ENCODE measurements around the gene KCNC1. TPM values are rescaled to one million over a fixed set of nuclear protein-coding genes. Genes with fewer than 3 reads are reported as not detected.

KCNC1 gene
- not detected for total RNA-seq

DNA sequence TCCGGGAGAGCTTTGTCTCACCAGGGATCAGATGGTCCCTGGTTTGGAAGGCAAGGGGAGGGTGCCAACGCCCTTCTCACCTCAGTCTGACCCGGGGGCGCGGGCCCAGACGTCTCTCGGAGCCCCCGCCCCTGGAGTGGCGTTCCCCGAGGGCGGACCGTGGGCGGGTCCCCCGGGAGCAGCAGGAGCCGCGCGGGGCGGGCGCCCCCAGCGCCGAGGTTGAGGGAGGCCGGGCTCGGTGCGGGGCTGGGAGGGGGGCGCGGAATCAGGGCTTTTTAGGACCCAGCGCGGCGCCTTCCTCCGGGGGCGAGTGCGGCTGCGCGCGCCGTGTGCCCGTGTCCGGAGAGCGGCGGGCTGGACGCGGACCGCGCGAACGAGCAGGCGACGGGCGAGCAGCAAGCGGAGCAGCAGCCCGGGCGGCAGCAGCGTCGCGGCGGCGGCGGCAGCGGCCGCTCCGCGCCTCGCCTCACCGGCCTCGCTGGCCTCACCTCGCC lies at the start of gene KCNC1:
Gene KCNC1 (plus strand): TSS at position 364 of the 494 bp plus-strand sequence. CDS start 1,222 bp downstream, outside the sequence.
- no peak for DNase-seq (ENCODE audit: low spot score in 2 of 2)
- no peak within 1 kb of the TSS for H3K27ac ChIP-seq
- peaks cover 4 to 9% of the 10 kb centered on the region in 2 donors for H3K4me1 ChIP-seq
- TF ChIP-seq, protein P1, sequence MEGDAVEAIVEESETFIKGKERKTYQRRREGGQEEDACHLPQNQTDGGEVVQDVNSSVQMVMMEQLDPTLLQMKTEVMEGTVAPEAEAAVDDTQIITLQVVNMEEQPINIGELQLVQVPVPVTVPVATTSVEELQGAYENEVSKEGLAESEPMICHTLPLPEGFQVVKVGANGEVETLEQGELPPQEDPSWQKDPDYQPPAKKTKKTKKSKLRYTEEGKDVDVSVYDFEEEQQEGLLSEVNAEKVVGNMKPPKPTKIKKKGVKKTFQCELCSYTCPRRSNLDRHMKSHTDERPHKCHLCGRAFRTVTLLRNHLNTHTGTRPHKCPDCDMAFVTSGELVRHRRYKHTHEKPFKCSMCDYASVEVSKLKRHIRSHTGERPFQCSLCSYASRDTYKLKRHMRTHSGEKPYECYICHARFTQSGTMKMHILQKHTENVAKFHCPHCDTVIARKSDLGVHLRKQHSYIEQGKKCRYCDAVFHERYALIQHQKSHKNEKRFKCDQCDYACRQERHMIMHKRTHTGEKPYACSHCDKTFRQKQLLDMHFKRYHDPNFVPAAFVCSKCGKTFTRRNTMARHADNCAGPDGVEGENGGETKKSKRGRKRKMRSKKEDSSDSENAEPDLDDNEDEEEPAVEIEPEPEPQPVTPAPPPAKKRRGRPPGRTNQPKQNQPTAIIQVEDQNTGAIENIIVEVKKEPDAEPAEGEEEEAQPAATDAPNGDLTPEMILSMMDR (IDR thresholded peaks at IDR 0.05): no peak
- H3K4me3 ChIP-seq: peak within 1 kb of the TSS; percentile 52 to 63
- H3K36me3 ChIP-seq: no peaks in the 10 kb centered on the region
- H3K27me3 ChIP-seq: peaks cover 34% of the 10 kb centered on the region
- no peaks in the 10 kb centered on the region for H3K9me3 ChIP-seq
- intact Hi-C loops (cut with DNase I): loop anchor here (10.0 kb wide), 1 partner anchor 380 kb away; no protein-coding TSS in a partner anchor

DNA sequence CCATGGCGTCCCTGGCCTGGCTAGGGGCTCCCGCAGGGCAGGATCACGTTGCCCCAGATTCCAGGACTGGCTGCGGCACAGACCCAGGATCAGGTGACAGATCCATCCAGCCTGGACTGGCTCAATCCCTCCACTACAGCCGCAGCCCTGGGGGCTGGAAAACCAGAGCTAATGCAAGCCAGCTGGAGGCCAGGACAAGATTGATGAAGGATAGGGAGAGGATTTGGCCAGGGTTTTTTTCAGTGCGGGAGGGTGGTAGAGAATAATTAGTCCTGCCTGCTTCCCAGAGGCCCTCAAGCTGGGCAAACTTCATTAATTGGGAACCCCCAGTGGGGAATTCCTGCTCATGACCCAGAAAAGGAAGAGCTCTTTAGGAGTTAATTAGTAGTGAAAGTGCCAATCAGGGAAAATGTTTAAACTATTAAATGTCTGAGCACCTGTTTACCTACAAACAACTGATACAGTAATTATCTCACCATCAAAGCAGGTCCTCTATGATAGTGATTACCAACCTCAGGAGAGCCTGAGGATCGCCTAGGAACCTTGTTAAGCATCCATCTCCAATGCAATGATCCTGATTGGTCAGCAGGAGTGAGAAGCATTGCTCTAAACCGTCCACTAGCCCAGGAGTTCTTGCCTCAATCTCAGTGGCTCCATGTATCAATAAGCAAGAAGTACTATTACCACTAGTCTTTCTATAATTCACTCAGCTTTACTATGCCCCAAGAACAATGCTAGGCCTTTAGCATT lies 48.2 kb upstream of the KCNC1 start:
- Histone ChIP-seq H3K27me3 (no peaks in the 10 kb centered on the region), H3K4me3 (no peak overlapping the region), H3K36me3 (no peaks in the 10 kb centered on the region), H3K9me3 (no peaks in the 10 kb centered on the region), H3K4me1 (no peaks in the 10 kb centered on the region), H3K27ac (no peak overlapping the region)
- intact Hi-C loops (cut with DNase I): no loop called here
- TF ChIP-seq, protein P1 (IDR thresholded peaks at IDR 0.05): no peak
- no peak for DNase-seq (ENCODE audit: low spot score in 2 of 2)

- Histone ChIP-seq H3K9me3 (no peaks in the 10 kb centered on the region), H3K4me1 (no peaks in the 10 kb centered on the region), H3K27ac (no peak overlapping the region), H3K27me3 (no peaks in the 10 kb centered on the region), H3K4me3 (no peak overlapping the region), H3K36me3 (no peaks in the 10 kb centered on the region)
- intact Hi-C loops (cut with DNase I): no loop called here
- TF ChIP-seq, protein P1 (IDR thresholded peaks at IDR 0.05): no peak
- no peak for DNase-seq (ENCODE audit: low spot score in 2 of 2)
Observed at GRCh38 chr11:17687946-17688670, 46.5 kb upstream of the KCNC1 start.

DNA sequence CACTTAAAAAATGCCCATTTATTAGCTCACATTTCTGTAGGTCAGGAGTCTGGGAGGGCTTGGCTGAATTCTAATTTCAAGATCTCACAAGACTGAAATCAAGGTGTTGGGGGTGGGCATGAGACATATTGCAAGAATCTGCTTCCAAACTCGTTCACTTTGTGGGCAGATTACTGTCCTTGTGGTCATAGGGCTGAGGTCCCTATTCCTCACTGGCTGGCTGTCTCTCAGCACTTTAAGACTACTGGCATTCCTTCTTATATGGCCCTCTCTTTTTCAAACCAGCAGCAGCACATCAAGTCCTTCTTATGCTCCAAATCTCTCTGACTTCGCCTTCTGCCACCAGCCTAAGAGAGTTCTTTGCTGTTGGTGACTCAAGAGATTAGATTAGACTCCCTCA lies 43.0 kb upstream of the KCNC1 start:
- Histone ChIP-seq H3K9me3 (no peaks in the 10 kb centered on the region), H3K27ac (no peak overlapping the region), H3K4me1 (no peaks in the 10 kb centered on the region), H3K36me3 (no peaks in the 10 kb centered on the region), H3K27me3 (peaks cover 6% of the 10 kb centered on the region), H3K4me3 (no peak overlapping the region)
- TF ChIP-seq, protein P1 (IDR thresholded peaks at IDR 0.05): no peak
- DNase-seq (ENCODE audit: low spot score in 2 of 2): no peak
- intact Hi-C loops (cut with DNase I): no loop called here

- Histone ChIP-seq H3K4me1 (no peaks in the 10 kb centered on the region), H3K27ac (no peak overlapping the region), H3K36me3 (no peaks in the 10 kb centered on the region), H3K27me3 (peaks cover 6% of the 10 kb centered on the region), H3K9me3 (no peaks in the 10 kb centered on the region), H3K4me3 (no peak overlapping the region)
- TF ChIP-seq, protein P1 (IDR thresholded peaks at IDR 0.05): no peak
- intact Hi-C loops (cut with DNase I): no loop called here
- DNase-seq (ENCODE audit: low spot score in 2 of 2): no peak
Observed at GRCh38 chr11:17691976-17692375, 42.6 kb upstream of the KCNC1 start.

All from ascending aorta (tissue), 2 donors.